ENCODE results near the gene MYO16. TPM values are rescaled to one million over a fixed set of nuclear protein-coding genes. Genes with fewer than 3 reads are reported as not detected.

Gene MYO16
- total RNA-seq, 1 donor from 2014 or later: not detected

GRCh38 chr13:109105899-109106298 is 476.5 kb downstream of the MYO16 start:
- intact Hi-C loops (cut with DNase I): no loop called here
- no peaks in the 10 kb centered on the region for H3K9me3 ChIP-seq

GRCh38 chr13:109110159-109110558 is 480.7 kb downstream of the MYO16 start:
- no peak for DNase-seq (ENCODE audit: low spot score in 2 of 2)
- H3K4me1 ChIP-seq: no peaks in the 10 kb centered on the region
- no peak overlapping the region for H3K4me3 ChIP-seq
- H3K27ac ChIP-seq: no peak overlapping the region
- H3K36me3 ChIP-seq: no peaks in the 10 kb centered on the region
- no peaks in the 10 kb centered on the region for H3K27me3 ChIP-seq
- H3K9me3 ChIP-seq: no peaks in the 10 kb centered on the region
- no peak for TF ChIP-seq CTCF (IDR thresholded peaks at IDR 0.05)
- intact Hi-C loops (cut with DNase I): no loop called here

More at GRCh38 chr13:109105899-109106298, 476.5 kb downstream of the MYO16 start:
- Histone ChIP-seq H3K36me3 (no peaks in the 10 kb centered on the region), H3K27ac (no peak overlapping the region), H3K4me3 (no peak overlapping the region), H3K4me1 (no peaks in the 10 kb centered on the region), H3K27me3 (no peaks in the 10 kb centered on the region)
- no peak for TF ChIP-seq CTCF (IDR thresholded peaks at IDR 0.05)
- DNase-seq (ENCODE audit: low spot score in 2 of 2): no peak

GRCh38 chr13:109111141-109111540 is 481.7 kb downstream of the MYO16 start:
- no peak for DNase-seq (ENCODE audit: low spot score in 2 of 2)
- no peaks in the 10 kb centered on the region for H3K36me3 ChIP-seq
- no peak for TF ChIP-seq CTCF (IDR thresholded peaks at IDR 0.05)
- H3K9me3 ChIP-seq: no peaks in the 10 kb centered on the region
- H3K27me3 ChIP-seq: no peaks in the 10 kb centered on the region
- no peak overlapping the region for H3K4me3 ChIP-seq
- intact Hi-C loops (cut with DNase I): no loop called here
- no peaks in the 10 kb centered on the region for H3K4me1 ChIP-seq
- no peak overlapping the region for H3K27ac ChIP-seq

GRCh38 chr13:109113427-109113826 is 484.0 kb downstream of the MYO16 start:
- TF ChIP-seq CTCF (IDR thresholded peaks at IDR 0.05): no peak
- H3K9me3 ChIP-seq: no peaks in the 10 kb centered on the region
- no peak overlapping the region for H3K4me3 ChIP-seq
- H3K4me1 ChIP-seq: no peaks in the 10 kb centered on the region
- no peaks in the 10 kb centered on the region for H3K27me3 ChIP-seq
- H3K27ac ChIP-seq: no peak overlapping the region
- DNase-seq (ENCODE audit: low spot score in 2 of 2): no peak
- H3K36me3 ChIP-seq: no peaks in the 10 kb centered on the region
- intact Hi-C loops (cut with DNase I): no loop called here

GRCh38 chr13:109114162-109114561 is 484.8 kb downstream of the MYO16 start:
- TF ChIP-seq CTCF (IDR thresholded peaks at IDR 0.05): no peak
- intact Hi-C loops (cut with DNase I): no loop called here
- Histone ChIP-seq H3K4me1 (no peaks in the 10 kb centered on the region), H3K36me3 (no peaks in the 10 kb centered on the region), H3K9me3 (no peaks in the 10 kb centered on the region), H3K27me3 (no peaks in the 10 kb centered on the region), H3K27ac (no peak overlapping the region), H3K4me3 (no peak overlapping the region)
- no peak for DNase-seq (ENCODE audit: low spot score in 2 of 2)

GRCh38 chr13:109114991-109115390 is 485.6 kb downstream of the MYO16 start:
- H3K27ac ChIP-seq: no peak overlapping the region
- H3K36me3 ChIP-seq: no peaks in the 10 kb centered on the region
- no peak for DNase-seq (ENCODE audit: low spot score in 2 of 2)
- H3K4me3 ChIP-seq: no peak overlapping the region
- H3K27me3 ChIP-seq: no peaks in the 10 kb centered on the region
- no peaks in the 10 kb centered on the region for H3K9me3 ChIP-seq
- H3K4me1 ChIP-seq: no peaks in the 10 kb centered on the region
- TF ChIP-seq CTCF (IDR thresholded peaks at IDR 0.05): no peak
- intact Hi-C loops (cut with DNase I): no loop called here

Data from ascending aorta (tissue), 2 donors.